WTC11 (cell line): ENCODE measurements around the gene ATP6V1C2. TPM values are rescaled to one million over a fixed set of nuclear protein-coding genes. Genes with fewer than 3 reads are reported as not detected.

ENCODE experiments used
- ATAC-seq: fragments of 200-7000 bp; cut with Tn5 transposase; 2 replicates; pipeline ENCODE4 v1.10.0; 2021; ENCODE audit warnings: mild to moderate bottlenecking, moderate library complexity
- CTCF ChIA-PET: fragments of 300-600 bp; sonication (Branson Sonifier 250); formaldehyde crosslinking; loops from one replicate; lab custom pipeline; 2021; ENCODE audit warnings: antibody characterized with exemption; lab: Charles Lee
- POLR2A ChIA-PET: fragments of 350-600 bp; sonication (Branson Sonifier 250); formaldehyde crosslinking; loops from one replicate; lab custom pipeline; 2021; ENCODE audit warnings: antibody characterized with exemption; lab: Charles Lee
- DNase-seq: peaks from one replicate; pipeline ENCODE4 v3.0.0; 2021; ENCODE audit warnings: low spot score
- H3K27ac Mint-ChIP-seq: 2 replicates; pipeline ENCODE4 v1.8.0; 2021; ENCODE audit warnings: mixed read lengths
- H3K27me3 Mint-ChIP-seq: 2 replicates; pipeline ENCODE4 v1.8.0; 2021; ENCODE audit warnings: low read depth, mild to moderate bottlenecking, moderate library complexity, mixed read lengths
- H3K36me3 Mint-ChIP-seq: 2 replicates; pipeline ENCODE4 v1.8.0; 2021; ENCODE audit warnings: mixed read lengths
- H3K4me1 Mint-ChIP-seq: 2 replicates; pipeline ENCODE4 v1.8.0; 2022; ENCODE audit warnings: mixed read lengths
- H3K4me3 Mint-ChIP-seq: 2 replicates; pipeline ENCODE4 v1.8.0; 2021; ENCODE audit warnings: mild to moderate bottlenecking, moderate library complexity, mixed read lengths
- H3K9me3 Mint-ChIP-seq: 2 replicates; pipeline ENCODE4 v1.8.0; 2021; ENCODE audit warnings: mixed read lengths
- E2F1 ChIP-seq: sonication (generic); formaldehyde crosslinking; IDR thresholded peaks from 2 replicates; pipeline ENCODE4 v1.8.0; 2022; ENCODE audit warnings: mild to moderate bottlenecking, missing genetic modification reagents
- E2F5 ChIP-seq: sonication (generic); formaldehyde crosslinking; IDR thresholded peaks from 2 replicates; pipeline ENCODE4 v1.8.1; 2022; ENCODE audit warnings: mild to moderate bottlenecking, moderate library complexity, missing genetic modification reagents
- EMX1 ChIP-seq: fragments of 250-450 bp; sonication (Bioruptor Pico); IDR thresholded peaks from 2 replicates; pipeline ENCODE4 v1.8.0; 2021; ENCODE audit warnings: mild to moderate bottlenecking
- ERG ChIP-seq: fragments of 250-450 bp; sonication (Bioruptor Pico); IDR thresholded peaks from 2 replicates; pipeline ENCODE4 v1.8.0; 2021; ENCODE audit warnings: mild to moderate bottlenecking
- FOXJ3 ChIP-seq: sonication (generic); formaldehyde crosslinking; IDR thresholded peaks from 2 replicates; pipeline ENCODE4 v1.9.0; 2021; ENCODE audit warnings: missing genetic modification reagents, mild to moderate bottlenecking, borderline replicate concordance
- FOXK1 ChIP-seq: sonication (generic); formaldehyde crosslinking; IDR thresholded peaks from 2 replicates; pipeline ENCODE4 v1.8.0; 2022; ENCODE audit warnings: mild to moderate bottlenecking, moderate library complexity, missing genetic modification reagents
- FOXP1 ChIP-seq: sonication (generic); formaldehyde crosslinking; IDR thresholded peaks from 2 replicates; pipeline ENCODE4 v1.8.0; 2022; ENCODE audit warnings: missing genetic modification reagents, mild to moderate bottlenecking, moderate library complexity, borderline replicate concordance
- JAZF1 ChIP-seq: fragments of 250-450 bp; sonication (Bioruptor Pico); IDR thresholded peaks from 2 replicates; pipeline ENCODE4 v1.9.0; 2021; ENCODE audit warnings: moderate library complexity, mild to moderate bottlenecking, inconsistent platforms
- NFE2L1 ChIP-seq: sonication (generic); formaldehyde crosslinking; IDR thresholded peaks from 2 replicates; pipeline ENCODE4 v1.8.1; 2023; ENCODE audit warnings: missing genetic modification reagents
- SMAD3 ChIP-seq: sonication (generic); formaldehyde crosslinking; IDR thresholded peaks from 2 replicates; pipeline ENCODE4 v1.8.0; 2022; ENCODE audit warnings: missing genetic modification reagents, mild to moderate bottlenecking, borderline replicate concordance
- TEAD4 ChIP-seq: sonication (generic); formaldehyde crosslinking; IDR thresholded peaks from 2 replicates; pipeline ENCODE4 v1.8.0; 2022; ENCODE audit warnings: mild to moderate bottlenecking, missing genetic modification reagents
- ZBTB21 ChIP-seq: sonication (generic); formaldehyde crosslinking; IDR thresholded peaks from 2 replicates; pipeline ENCODE4 v1.8.1; 2023; ENCODE audit warnings: mild to moderate bottlenecking, missing genetic modification reagents, borderline replicate concordance
- ZBTB43 ChIP-seq: sonication (generic); formaldehyde crosslinking; IDR thresholded peaks from 2 replicates; pipeline ENCODE4 v1.8.1; 2023; ENCODE audit warnings: mild to moderate bottlenecking, missing genetic modification reagents
- ZNF121 ChIP-seq: sonication (generic); formaldehyde crosslinking; IDR thresholded peaks from 2 replicates; pipeline ENCODE4 v1.8.0; 2023; ENCODE audit warnings: missing genetic modification reagents
- ZNF219 ChIP-seq: sonication (generic); formaldehyde crosslinking; IDR thresholded peaks from 2 replicates; pipeline ENCODE4 v1.8.0; 2023; ENCODE audit warnings: missing genetic modification reagents, mild to moderate bottlenecking, borderline replicate concordance
- ZNF232 ChIP-seq: sonication (generic); formaldehyde crosslinking; IDR thresholded peaks from 2 replicates; pipeline ENCODE4 v1.8.0; 2022; ENCODE audit warnings: mild to moderate bottlenecking, missing genetic modification reagents
- total RNA-seq: library from RNA; stranded (reverse); gene quantifications from 3 replicates; pipeline ENCODE4 v1.2.3, GENCODE V29; 2021
- TF ChIP-seq, protein P1 (sequence below): sonication (generic); formaldehyde crosslinking; IDR thresholded peaks from 2 replicates; pipeline ENCODE4 v1.8.0; 2022; ENCODE audit warnings: mild to moderate bottlenecking, missing genetic modification reagents
- TF ChIP-seq, protein P2 (sequence below): fragments of 250-450 bp; sonication (Bioruptor Pico); IDR thresholded peaks from 2 replicates; pipeline ENCODE4 v1.9.0; 2021; ENCODE audit warnings: mild to moderate bottlenecking
- TF ChIP-seq, protein P3 (sequence below): sonication (generic); formaldehyde crosslinking; IDR thresholded peaks from 2 replicates; pipeline ENCODE4 v1.8.1; 2022; ENCODE audit warnings: low read depth, mild to moderate bottlenecking, moderate library complexity, missing genetic modification reagents, borderline replicate concordance
- TF ChIP-seq, protein P4 (sequence below): sonication (generic); formaldehyde crosslinking; IDR thresholded peaks from 2 replicates; pipeline ENCODE4 v1.8.1; 2023; ENCODE audit warnings: mild to moderate bottlenecking, missing genetic modification reagents, borderline replicate concordance

ATP6V1C2 gene
- total RNA-seq, 1 experiment from 2014 or later: 0.42 TPM

DNA sequence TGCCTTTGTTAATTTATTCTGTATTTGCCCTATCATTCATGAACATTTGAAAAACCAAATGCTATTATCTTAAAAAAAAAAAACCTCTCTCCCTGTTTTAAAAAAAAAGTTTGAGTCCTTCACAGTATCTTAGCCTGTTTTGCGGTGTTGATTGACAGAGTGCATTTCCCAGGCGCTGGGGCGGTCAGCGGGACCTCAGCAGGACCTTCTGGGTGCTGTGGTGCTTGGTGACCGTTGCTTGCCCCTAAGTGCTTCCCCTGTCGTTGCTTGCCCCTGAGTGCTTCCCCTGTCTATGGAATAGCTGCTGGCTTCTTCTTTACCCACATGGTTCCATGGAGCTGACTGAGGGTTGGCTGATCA is 12.1 kb downstream of the ATP6V1C2 start (continued):
- no peak for TF ChIP-seq E2F5 (CRISPR knock-in tag)
- TF ChIP-seq, protein P1, sequence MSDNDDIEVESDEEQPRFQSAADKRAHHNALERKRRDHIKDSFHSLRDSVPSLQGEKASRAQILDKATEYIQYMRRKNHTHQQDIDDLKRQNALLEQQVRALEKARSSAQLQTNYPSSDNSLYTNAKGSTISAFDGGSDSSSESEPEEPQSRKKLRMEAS (CRISPR knock-in tag): no peak
- TF ChIP-seq ZBTB43: no peak
- no peak for TF ChIP-seq TEAD4 (CRISPR knock-in tag)

GRCh38 chr2:10733980-10734379 is 12.6 kb downstream of the ATP6V1C2 start:
- Mint-ChIP-seq H3K27me3 (no peaks in the 10 kb centered on the region; the same call in 1 of the 2 replicates), H3K9me3 (no peaks in the 10 kb centered on the region), H3K27ac (no peak overlapping the region)
- no peak for TF ChIP-seq ZNF232 (CRISPR knock-in tag)
- no peak for TF ChIP-seq JAZF1 (CRISPR knock-in tag)
- no peak for TF ChIP-seq SMAD3 (CRISPR knock-in tag)
- no peak for TF ChIP-seq ZNF219 (CRISPR knock-in tag)
- TF ChIP-seq FOXJ3: no peak
- TF ChIP-seq, protein P2, sequence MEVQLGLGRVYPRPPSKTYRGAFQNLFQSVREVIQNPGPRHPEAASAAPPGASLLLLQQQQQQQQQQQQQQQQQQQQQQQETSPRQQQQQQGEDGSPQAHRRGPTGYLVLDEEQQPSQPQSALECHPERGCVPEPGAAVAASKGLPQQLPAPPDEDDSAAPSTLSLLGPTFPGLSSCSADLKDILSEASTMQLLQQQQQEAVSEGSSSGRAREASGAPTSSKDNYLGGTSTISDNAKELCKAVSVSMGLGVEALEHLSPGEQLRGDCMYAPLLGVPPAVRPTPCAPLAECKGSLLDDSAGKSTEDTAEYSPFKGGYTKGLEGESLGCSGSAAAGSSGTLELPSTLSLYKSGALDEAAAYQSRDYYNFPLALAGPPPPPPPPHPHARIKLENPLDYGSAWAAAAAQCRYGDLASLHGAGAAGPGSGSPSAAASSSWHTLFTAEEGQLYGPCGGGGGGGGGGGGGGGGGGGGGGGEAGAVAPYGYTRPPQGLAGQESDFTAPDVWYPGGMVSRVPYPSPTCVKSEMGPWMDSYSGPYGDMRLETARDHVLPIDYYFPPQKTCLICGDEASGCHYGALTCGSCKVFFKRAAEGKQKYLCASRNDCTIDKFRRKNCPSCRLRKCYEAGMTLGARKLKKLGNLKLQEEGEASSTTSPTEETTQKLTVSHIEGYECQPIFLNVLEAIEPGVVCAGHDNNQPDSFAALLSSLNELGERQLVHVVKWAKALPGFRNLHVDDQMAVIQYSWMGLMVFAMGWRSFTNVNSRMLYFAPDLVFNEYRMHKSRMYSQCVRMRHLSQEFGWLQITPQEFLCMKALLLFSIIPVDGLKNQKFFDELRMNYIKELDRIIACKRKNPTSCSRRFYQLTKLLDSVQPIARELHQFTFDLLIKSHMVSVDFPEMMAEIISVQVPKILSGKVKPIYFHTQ (CRISPR knock-in tag): no peak
- TF ChIP-seq NFE2L1 (CRISPR knock-in tag): no peak
- TF ChIP-seq FOXP1 (CRISPR knock-in tag): no peak
- no peak for TF ChIP-seq E2F1 (CRISPR knock-in tag)
- TF ChIP-seq, protein P3, sequence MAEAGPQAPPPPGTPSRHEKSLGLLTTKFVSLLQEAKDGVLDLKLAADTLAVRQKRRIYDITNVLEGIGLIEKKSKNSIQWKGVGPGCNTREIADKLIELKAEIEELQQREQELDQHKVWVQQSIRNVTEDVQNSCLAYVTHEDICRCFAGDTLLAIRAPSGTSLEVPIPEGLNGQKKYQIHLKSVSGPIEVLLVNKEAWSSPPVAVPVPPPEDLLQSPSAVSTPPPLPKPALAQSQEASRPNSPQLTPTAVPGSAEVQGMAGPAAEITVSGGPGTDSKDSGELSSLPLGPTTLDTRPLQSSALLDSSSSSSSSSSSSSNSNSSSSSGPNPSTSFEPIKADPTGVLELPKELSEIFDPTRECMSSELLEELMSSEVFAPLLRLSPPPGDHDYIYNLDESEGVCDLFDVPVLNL (CRISPR knock-in tag): no peak
- TF ChIP-seq, protein P4, sequence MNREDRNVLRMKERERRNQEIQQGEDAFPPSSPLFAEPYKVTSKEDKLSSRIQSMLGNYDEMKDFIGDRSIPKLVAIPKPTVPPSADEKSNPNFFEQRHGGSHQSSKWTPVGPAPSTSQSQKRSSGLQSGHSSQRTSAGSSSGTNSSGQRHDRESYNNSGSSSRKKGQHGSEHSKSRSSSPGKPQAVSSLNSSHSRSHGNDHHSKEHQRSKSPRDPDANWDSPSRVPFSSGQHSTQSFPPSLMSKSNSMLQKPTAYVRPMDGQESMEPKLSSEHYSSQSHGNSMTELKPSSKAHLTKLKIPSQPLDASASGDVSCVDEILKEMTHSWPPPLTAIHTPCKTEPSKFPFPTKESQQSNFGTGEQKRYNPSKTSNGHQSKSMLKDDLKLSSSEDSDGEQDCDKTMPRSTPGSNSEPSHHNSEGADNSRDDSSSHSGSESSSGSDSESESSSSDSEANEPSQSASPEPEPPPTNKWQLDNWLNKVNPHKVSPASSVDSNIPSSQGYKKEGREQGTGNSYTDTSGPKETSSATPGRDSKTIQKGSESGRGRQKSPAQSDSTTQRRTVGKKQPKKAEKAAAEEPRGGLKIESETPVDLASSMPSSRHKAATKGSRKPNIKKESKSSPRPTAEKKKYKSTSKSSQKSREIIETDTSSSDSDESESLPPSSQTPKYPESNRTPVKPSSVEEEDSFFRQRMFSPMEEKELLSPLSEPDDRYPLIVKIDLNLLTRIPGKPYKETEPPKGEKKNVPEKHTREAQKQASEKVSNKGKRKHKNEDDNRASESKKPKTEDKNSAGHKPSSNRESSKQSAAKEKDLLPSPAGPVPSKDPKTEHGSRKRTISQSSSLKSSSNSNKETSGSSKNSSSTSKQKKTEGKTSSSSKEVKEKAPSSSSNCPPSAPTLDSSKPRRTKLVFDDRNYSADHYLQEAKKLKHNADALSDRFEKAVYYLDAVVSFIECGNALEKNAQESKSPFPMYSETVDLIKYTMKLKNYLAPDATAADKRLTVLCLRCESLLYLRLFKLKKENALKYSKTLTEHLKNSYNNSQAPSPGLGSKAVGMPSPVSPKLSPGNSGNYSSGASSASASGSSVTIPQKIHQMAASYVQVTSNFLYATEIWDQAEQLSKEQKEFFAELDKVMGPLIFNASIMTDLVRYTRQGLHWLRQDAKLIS (CRISPR knock-in tag): no peak
- TF ChIP-seq EMX1 (CRISPR knock-in tag): no peak
- no peak for TF ChIP-seq ZBTB21 (CRISPR knock-in tag)
- no peak for TF ChIP-seq TEAD4 (CRISPR knock-in tag)
- TF ChIP-seq ERG (CRISPR knock-in tag): no peak
- no peak for TF ChIP-seq ZNF121 (CRISPR knock-in tag)
- no peak for TF ChIP-seq FOXK1
- TF ChIP-seq, all 79 proteins: peak for 0
- Mint-ChIP-seq H3K4me3 (no peak overlapping the region), H3K4me1 (no peaks in the 10 kb centered on the region; the same call in 1 of the 2 replicates), H3K36me3 (no peaks in the 10 kb centered on the region)
- ATAC-seq (no peak), DNase-seq (no peak)
- CTCF ChIA-PET: no interaction called here
- POLR2A ChIA-PET: no interaction called here
